ENCODE data around the gene CCNG2.

Gene CCNG2

GRCh38 chr4:77204621-77205020, 47.6 kb downstream of the CCNG2 start:
- H3K36me3 ChIP-seq (ENCODE audit: control insufficient read depth, insufficient read depth, low read length) = no peaks in the 10 kb centered on the region
- no peaks in the 10 kb centered on the region for H3K9me3 ChIP-seq (ENCODE audit: control insufficient read depth, insufficient read depth, low read length)
- no peaks in the 10 kb centered on the region for H3K27me3 ChIP-seq (ENCODE audit: control insufficient read depth, insufficient read depth, low read length)
- H3K9ac ChIP-seq (ENCODE audit: low read depth, low read length) = no peak overlapping the region
- H3K27ac ChIP-seq (ENCODE audit: low read depth, low read length) = no peak overlapping the region
- H3K4me3 ChIP-seq (ENCODE audit: low read depth, low read length) = no peak overlapping the region
- H3K4me1 ChIP-seq (ENCODE audit: control insufficient read depth, insufficient read depth, low read length) = 0 out of 2 replicates have a peak, but pooled peaks cover 5% of the 10 kb centered on the region

- H3K36me3 ChIP-seq (ENCODE audit: control insufficient read depth, insufficient read depth, low read length) = no peaks in the 10 kb centered on the region
- H3K9me3 ChIP-seq (ENCODE audit: control insufficient read depth, insufficient read depth, low read length) = no peaks in the 10 kb centered on the region
- 0 out of 2 replicates have a peak, but pooled peaks cover 6% of the 10 kb centered on the region for H3K4me1 ChIP-seq (ENCODE audit: control insufficient read depth, insufficient read depth, low read length)
- no peaks in the 10 kb centered on the region for H3K27me3 ChIP-seq (ENCODE audit: control insufficient read depth, insufficient read depth, low read length)
- no peak overlapping the region for H3K27ac ChIP-seq (ENCODE audit: low read depth, low read length)
- no peak overlapping the region for H3K9ac ChIP-seq (ENCODE audit: low read depth, low read length)
- no peak overlapping the region for H3K4me3 ChIP-seq (ENCODE audit: low read depth, low read length)
Measured at GRCh38 chr4:77209012-77209411, 52.0 kb downstream of the CCNG2 start.

GRCh38 chr4:77209936-77210335, 52.9 kb downstream of the CCNG2 start:
- no peaks in the 10 kb centered on the region for H3K27me3 ChIP-seq (ENCODE audit: control insufficient read depth, insufficient read depth, low read length)
- no peaks in the 10 kb centered on the region for H3K9me3 ChIP-seq (ENCODE audit: control insufficient read depth, insufficient read depth, low read length)

GRCh38 chr4:77215107-77215506, 58.1 kb downstream of the CCNG2 start:
- H3K9me3 ChIP-seq (ENCODE audit: control insufficient read depth, insufficient read depth, low read length) = no peaks in the 10 kb centered on the region
- no peak overlapping the region for H3K9ac ChIP-seq (ENCODE audit: low read depth, low read length)
- peaks cover 2% of the 10 kb centered on the region for H3K27me3 ChIP-seq (ENCODE audit: control insufficient read depth, insufficient read depth, low read length)
- no peak overlapping the region for H3K27ac ChIP-seq (ENCODE audit: low read depth, low read length)
- H3K4me1 ChIP-seq (ENCODE audit: control insufficient read depth, insufficient read depth, low read length) = no peaks in the 10 kb centered on the region
- H3K4me3 ChIP-seq (ENCODE audit: low read depth, low read length) = no peak overlapping the region
- H3K36me3 ChIP-seq (ENCODE audit: control insufficient read depth, insufficient read depth, low read length) = no peaks in the 10 kb centered on the region

More at GRCh38 chr4:77209936-77210335, 52.9 kb downstream of the CCNG2 start:
- Histone ChIP-seq H3K36me3 (ENCODE audit: control insufficient read depth, insufficient read depth, low read length) (no peaks in the 10 kb centered on the region), H3K4me1 (ENCODE audit: control insufficient read depth, insufficient read depth, low read length) (0 out of 2 replicates have a peak, but pooled peaks cover 6% of the 10 kb centered on the region), H3K27ac (ENCODE audit: low read depth, low read length) (no peak overlapping the region), H3K9ac (ENCODE audit: low read depth, low read length) (no peak overlapping the region), H3K4me3 (ENCODE audit: low read depth, low read length) (no peak overlapping the region)

DNA sequence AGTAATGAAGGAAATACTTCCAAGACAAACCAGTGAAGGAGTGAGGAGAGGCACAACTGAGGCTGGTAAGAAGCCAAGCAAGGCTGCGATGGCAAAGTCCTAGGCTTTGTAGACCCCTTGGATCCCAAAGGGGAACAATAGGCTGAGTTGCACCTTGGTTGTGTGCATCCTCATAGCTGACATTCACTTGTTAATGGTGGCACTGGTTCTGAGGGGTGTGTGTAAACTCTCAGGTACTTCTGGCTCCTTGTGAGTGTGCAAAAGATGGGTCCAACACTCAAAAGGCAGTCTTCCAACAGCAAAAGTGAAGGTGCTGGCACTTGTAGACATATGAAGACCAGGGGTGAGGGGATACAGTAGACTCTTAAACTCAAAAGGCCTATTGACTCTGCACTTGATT, 60.5 kb downstream of the CCNG2 start:
- Histone ChIP-seq H3K27me3 (ENCODE audit: control insufficient read depth, insufficient read depth, low read length) (peaks cover 2% of the 10 kb centered on the region), H3K4me3 (ENCODE audit: low read depth, low read length) (no peak overlapping the region), H3K9me3 (ENCODE audit: control insufficient read depth, insufficient read depth, low read length) (no peaks in the 10 kb centered on the region), H3K4me1 (ENCODE audit: control insufficient read depth, insufficient read depth, low read length) (no peaks in the 10 kb centered on the region), H3K36me3 (ENCODE audit: control insufficient read depth, insufficient read depth, low read length) (no peaks in the 10 kb centered on the region), H3K9ac (ENCODE audit: low read depth, low read length) (no peak overlapping the region), H3K27ac (ENCODE audit: low read depth, low read length) (no peak overlapping the region)

DNA sequence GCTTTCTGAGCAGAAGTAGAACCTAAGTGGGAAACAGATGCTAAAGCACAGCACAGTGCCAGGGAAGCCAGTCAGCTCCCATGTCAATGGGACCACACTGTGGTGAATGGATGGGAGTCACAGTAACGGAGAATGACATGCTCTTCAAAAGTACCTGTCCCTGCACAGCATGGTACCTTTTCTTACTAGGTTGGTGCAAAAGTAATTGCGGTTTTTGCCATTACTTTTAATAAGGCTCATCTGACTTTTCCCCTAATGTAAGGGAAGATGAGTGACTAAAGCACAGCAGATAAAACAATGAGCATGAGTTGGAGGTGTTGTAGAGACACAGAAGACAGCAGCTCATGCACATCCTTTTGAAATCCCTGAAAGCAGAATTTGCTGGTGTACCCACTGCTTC, 62.3 kb downstream of the CCNG2 start:
- Histone ChIP-seq H3K4me3 (ENCODE audit: low read depth, low read length) (no peak overlapping the region), H3K9ac (ENCODE audit: low read depth, low read length) (no peak overlapping the region), H3K27me3 (ENCODE audit: control insufficient read depth, insufficient read depth, low read length) (peaks cover 2% of the 10 kb centered on the region), H3K9me3 (ENCODE audit: control insufficient read depth, insufficient read depth, low read length) (no peaks in the 10 kb centered on the region), H3K4me1 (ENCODE audit: control insufficient read depth, insufficient read depth, low read length) (no peaks in the 10 kb centered on the region), H3K27ac (ENCODE audit: low read depth, low read length) (no peak overlapping the region), H3K36me3 (ENCODE audit: control insufficient read depth, insufficient read depth, low read length) (no peaks in the 10 kb centered on the region)
